Thymus (tissue), 11 donors: ENCODE measurements around the gene EDC3. TPM values are rescaled to one million over a fixed set of nuclear protein-coding genes. Genes with fewer than 3 reads are reported as not detected.

Experiments
- DNase-seq, 9 donors: peaks; one replicate each; pipeline ENCODE4 v3.0.0-alpha.2; 2013; ENCODE audit warnings: low spot score in 9 of 9, low read depth in 6 of 9, missing footprints in 1 of 9
- H3K27ac ChIP-seq, 2 donors: one replicate each; pipeline ENCODE4 v1.5.1; 2013; ENCODE audit warnings: control low read depth in 1 of 2, low read depth in 1 of 2, low read length in 1 of 2, mild to moderate bottlenecking in 1 of 2, moderate library complexity in 1 of 2
- H3K27me3 ChIP-seq, 2 donors: one replicate each; pipeline ENCODE4 v1.5.1; 2013; ENCODE audit warnings: low read length in 1 of 2; ENCODE audit not compliant: control insufficient read depth in 2 of 2, insufficient read depth in 1 of 2
- H3K36me3 ChIP-seq, 2 donors: one replicate each; pipeline ENCODE4 v1.5.1; 2013; ENCODE audit warnings: low read length in 1 of 2, mild to moderate bottlenecking in 1 of 2, moderate library complexity in 1 of 2; ENCODE audit not compliant: control insufficient read depth in 2 of 2, insufficient read depth in 2 of 2
- H3K4me1 ChIP-seq, 2 donors: one replicate each; pipeline ENCODE4 v1.5.1; 2013; ENCODE audit warnings: low read length in 2 of 2; ENCODE audit not compliant: control insufficient read depth in 2 of 2, insufficient read depth in 2 of 2
- H3K4me3 ChIP-seq, 2 donors: one replicate each; pipeline ENCODE4 v1.5.1; 2013; ENCODE audit warnings: low read length in 2 of 2, control low read depth in 1 of 2, mild to moderate bottlenecking in 1 of 2
- H3K9me3 ChIP-seq, 2 donors: one replicate each; pipeline ENCODE4 v1.5.1; 2013; ENCODE audit warnings: low read length in 1 of 2, mild to moderate bottlenecking in 1 of 2; ENCODE audit not compliant: control insufficient read depth in 2 of 2, insufficient read depth in 1 of 2
- WGBS: extraction: QIAGEN DNeasy Blood & Tissue Kit; methylation state at CpG from one replicate; pipeline ENCODE4 v1.1.7; 2013; 5-methylcytosine and 5-hydroxymethylcytosine counted together
- polyA plus RNA-seq: library from polyadenylated mRNA; stranded (reverse); fragments of 200-250 nt; gene quantifications from one replicate; pipeline ENCODE4 v1.2.3, GENCODE V29; 2013
- total RNA-seq: library from RNA; stranded (reverse); fragments of 120-200 nt; gene quantifications from one replicate; pipeline ENCODE4 v1.2.4, GENCODE V29; 2013
- donor health status: healthy.

The EDC3 gene
- total and polyA plus RNA-seq, 2 donors: 10.1 to 14.6 TPM

DNA sequence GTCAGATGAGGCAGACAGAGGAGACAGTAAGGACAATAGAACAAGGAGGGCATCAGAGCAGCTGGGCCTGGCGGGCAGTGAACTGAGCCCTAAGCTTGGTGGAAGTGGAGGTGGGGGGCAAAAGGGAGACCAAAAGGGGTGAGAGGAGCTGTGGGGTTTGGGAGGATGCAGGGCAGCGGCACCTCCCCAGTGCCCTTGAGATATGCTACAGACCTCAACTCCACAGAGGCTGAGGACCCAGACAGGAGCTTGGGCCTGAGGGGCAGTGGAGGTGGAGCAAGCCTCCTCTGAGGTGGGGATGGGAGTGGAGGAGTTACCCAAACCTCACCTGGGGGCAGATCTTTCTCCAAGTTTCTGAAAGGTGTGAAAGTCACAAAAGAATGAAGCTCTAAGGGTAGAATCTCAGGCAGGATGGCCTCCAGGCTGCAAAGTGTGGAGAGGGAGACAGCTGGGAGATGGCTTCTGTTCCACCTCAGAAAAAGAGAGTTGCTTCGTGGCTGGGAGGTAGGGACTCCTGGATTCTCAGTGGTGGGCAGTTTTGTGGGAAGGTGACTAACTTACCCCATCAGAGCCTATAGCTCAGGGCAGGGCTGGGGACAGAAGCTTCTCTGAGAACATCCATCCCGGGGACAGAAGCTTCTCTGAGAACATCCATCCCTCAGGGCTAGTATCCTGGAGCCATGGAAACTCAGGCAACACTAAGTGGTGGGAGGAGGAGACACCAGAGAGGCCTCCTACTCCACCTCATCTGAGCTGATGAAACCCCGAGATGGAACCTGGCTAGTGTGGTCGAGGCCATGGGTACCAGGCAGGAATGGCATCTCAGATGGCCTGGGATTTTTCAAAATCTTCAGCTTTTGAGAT, 82.5 kb downstream of the EDC3 start:
- Histone ChIP-seq H3K27ac (no peak overlapping the region), H3K9me3 (peaks cover 0 to 4% of the 10 kb centered on the region in 2 donors), H3K27me3 (peaks cover 0 to 2% of the 10 kb centered on the region in 2 donors), H3K36me3 (peaks cover 0 to under 1% of the 10 kb centered on the region in 2 donors), H3K4me3 (no peak overlapping the region), H3K4me1 (peaks cover 13 to 36% of the 10 kb centered on the region in 2 donors)
- DNase-seq: no peak
- 79% methylated on average over 6 of the region's 6 CpGs for WGBS

GRCh38 chr15:74612677-74613076, 83.1 kb downstream of the EDC3 start:
- Histone ChIP-seq H3K4me3 (no peak overlapping the region), H3K27ac (no peak overlapping the region), H3K27me3 (peaks cover 0 to 2% of the 10 kb centered on the region in 2 donors), H3K4me1 (peaks cover 11 to 36% of the 10 kb centered on the region in 2 donors), H3K9me3 (peaks cover 0 to 4% of the 10 kb centered on the region in 2 donors), H3K36me3 (no peaks in the 10 kb centered on the region)
- no peak for DNase-seq
- 92% methylated on average over 2 of the region's 2 CpGs for WGBS

- Histone ChIP-seq H3K27ac (no peak overlapping the region), H3K4me1 (peaks cover 4 to 30% of the 10 kb centered on the region in 2 donors), H3K9me3 (peaks cover 0 to 4% of the 10 kb centered on the region in 2 donors), H3K36me3 (no peaks in the 10 kb centered on the region), H3K4me3 (no peak overlapping the region), H3K27me3 (peaks cover 0 to 2% of the 10 kb centered on the region in 2 donors)
- 94% methylated on average over 6 of the region's 6 CpGs for WGBS
- no peak for DNase-seq
These were observed 84.0 kb downstream of the EDC3 start for GRCh38 chr15:74611834-74612233.

DNA sequence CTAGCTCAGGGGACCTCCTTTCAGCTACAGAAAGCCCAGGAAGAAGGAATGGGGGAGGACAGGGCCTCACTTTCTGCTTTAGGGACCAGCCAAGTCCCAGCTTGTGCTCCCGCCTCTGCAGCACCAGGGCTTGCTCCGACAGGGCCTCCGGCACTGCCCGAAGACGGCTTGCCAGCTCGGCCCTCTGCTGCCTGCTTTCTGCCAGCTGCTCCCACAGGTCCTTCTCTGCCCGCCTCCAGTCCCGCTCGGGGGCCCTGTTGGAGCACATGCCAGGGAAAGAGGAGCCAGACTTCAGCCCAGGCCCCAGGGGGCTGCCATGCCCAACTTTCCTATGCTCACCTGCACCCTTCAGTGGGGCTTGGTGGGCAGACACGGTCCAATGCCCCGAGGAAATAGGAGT, 84.5 kb downstream of the EDC3 start:
- peaks cover 0 to 3% of the 10 kb centered on the region in 2 donors for H3K9me3 ChIP-seq
- H3K36me3 ChIP-seq: no peaks in the 10 kb centered on the region
- no peak for DNase-seq
- H3K4me1 ChIP-seq: peaks cover 0 to 26% of the 10 kb centered on the region in 2 donors
- no peak overlapping the region for H3K27ac ChIP-seq
- 95% methylated on average over 11 of the region's 11 CpGs for WGBS
- peaks cover 0 to 2% of the 10 kb centered on the region in 2 donors for H3K27me3 ChIP-seq
- H3K4me3 ChIP-seq: no peak overlapping the region

GRCh38 chr15:74610302-74610951, 85.4 kb downstream of the EDC3 start:
- Histone ChIP-seq H3K27ac (no peak overlapping the region), H3K9me3 (no peaks in the 10 kb centered on the region), H3K4me3 (no peak overlapping the region), H3K4me1 (peaks cover 0 to 25% of the 10 kb centered on the region in 2 donors), H3K36me3 (no peaks in the 10 kb centered on the region), H3K27me3 (peaks cover 0 to 2% of the 10 kb centered on the region in 2 donors)
- WGBS: 89% methylated on average over 7 of the region's 7 CpGs
- no peak for DNase-seq

GRCh38 chr15:74609938-74610301, 85.9 kb downstream of the EDC3 start:
- 96% methylated on average over 3 of the region's 3 CpGs for WGBS
- peaks cover 0 to 23% of the 10 kb centered on the region in 2 donors for H3K4me1 ChIP-seq
- no peaks in the 10 kb centered on the region for H3K9me3 ChIP-seq
- peaks cover 0 to 2% of the 10 kb centered on the region in 2 donors for H3K27me3 ChIP-seq
- DNase-seq: no peak
- H3K27ac ChIP-seq: no peak overlapping the region
- H3K4me3 ChIP-seq: no peak overlapping the region
- no peaks in the 10 kb centered on the region for H3K36me3 ChIP-seq

- 95% methylated on average over 3 of the region's 3 CpGs for WGBS
- no peaks in the 10 kb centered on the region for H3K9me3 ChIP-seq
- no peak overlapping the region for H3K4me3 ChIP-seq
- no peak for DNase-seq
- H3K4me1 ChIP-seq: peaks cover 0 to 14% of the 10 kb centered on the region in 2 donors
- peaks cover 0 to 2% of the 10 kb centered on the region in 2 donors for H3K27me3 ChIP-seq
- H3K36me3 ChIP-seq: no peaks in the 10 kb centered on the region
- no peak overlapping the region for H3K27ac ChIP-seq
These were observed 87.0 kb downstream of the EDC3 start for GRCh38 chr15:74608786-74609185.

- DNase-seq: no peak
- peaks cover 0 to 11% of the 10 kb centered on the region in 2 donors for H3K4me1 ChIP-seq
- WGBS: 94% methylated on average over 1 of the region's 1 CpG
- no peak overlapping the region for H3K4me3 ChIP-seq
- H3K27me3 ChIP-seq: peaks cover 0 to 2% of the 10 kb centered on the region in 2 donors
- H3K27ac ChIP-seq: no peak overlapping the region
- no peaks in the 10 kb centered on the region for H3K9me3 ChIP-seq
- H3K36me3 ChIP-seq: no peaks in the 10 kb centered on the region
These were observed 90.1 kb downstream of the EDC3 start for GRCh38 chr15:74605795-74606150.
